Measurements from ENCODE around the gene RAB11FIP5.

Gene RAB11FIP5

DNA sequence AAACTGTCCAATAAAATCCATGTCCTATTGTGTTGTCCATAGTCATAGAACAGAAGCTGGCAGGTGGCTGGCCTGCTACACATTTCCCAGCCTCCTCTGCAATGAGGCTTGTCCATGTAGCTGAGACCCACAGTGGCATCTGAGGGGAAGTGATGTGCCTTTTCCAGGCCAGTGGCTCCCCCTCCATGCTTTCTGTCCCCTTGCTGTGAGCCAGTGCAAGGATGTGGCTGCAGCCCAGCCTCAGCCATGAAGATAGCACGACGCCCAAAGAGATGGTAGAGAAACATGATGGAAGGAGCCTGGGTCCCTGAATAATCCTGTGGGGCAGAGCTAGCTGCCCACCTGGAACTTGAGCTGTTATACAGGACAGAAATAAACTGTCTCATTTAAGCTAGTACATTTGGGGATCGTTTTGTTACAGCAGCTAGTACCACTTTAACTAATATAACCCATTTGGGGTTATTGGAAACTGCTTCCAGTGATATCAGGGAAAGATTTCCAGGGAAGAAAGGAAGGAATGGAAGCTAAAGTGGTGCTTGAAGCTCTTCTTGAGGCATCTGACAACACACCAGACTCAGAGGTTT lies 81.6 kb downstream of the RAB11FIP5 start:
- DNase-seq, result no peak

DNA sequence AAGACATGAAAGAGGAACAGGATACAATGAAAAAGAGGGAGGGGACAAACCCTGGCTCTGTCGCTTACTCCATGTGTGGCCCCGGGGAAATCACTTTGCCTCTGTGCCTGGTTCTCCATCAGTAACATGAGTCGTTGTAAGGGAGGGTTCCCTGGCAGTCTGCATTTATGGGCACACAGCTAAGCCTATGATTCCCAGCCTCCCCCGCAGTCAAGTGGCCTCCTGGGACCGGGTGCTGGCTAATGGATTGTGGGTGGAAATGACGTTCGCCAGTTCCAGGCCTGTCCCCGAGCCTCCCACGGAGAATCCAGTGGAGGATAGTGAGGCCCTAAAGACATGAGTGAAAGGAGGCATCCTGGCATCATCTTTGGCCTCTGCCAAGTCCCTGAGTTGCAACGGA lies 83.9 kb downstream of the RAB11FIP5 start:
- DNase-seq, result no peak

DNA sequence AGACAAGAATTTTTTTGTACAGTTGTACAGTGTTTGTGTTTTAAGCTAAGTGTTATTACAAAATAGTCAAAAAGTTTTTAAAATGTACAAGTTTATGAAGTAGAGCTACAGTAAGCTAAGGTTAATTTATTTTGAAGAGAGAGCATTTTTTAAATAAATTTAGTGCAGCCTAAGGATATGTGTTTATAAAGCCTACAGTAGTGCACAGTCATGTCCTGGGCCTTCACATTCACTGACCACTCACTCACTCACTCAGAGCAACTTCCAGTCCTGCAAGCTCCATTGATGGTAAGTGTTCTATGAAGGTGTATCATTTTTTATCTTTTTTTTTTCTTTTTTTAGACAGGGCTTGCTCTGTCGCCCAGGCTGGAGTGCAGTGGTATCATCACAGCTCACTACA lies 85.4 kb downstream of the RAB11FIP5 start:
- no peak for DNase-seq

DNA sequence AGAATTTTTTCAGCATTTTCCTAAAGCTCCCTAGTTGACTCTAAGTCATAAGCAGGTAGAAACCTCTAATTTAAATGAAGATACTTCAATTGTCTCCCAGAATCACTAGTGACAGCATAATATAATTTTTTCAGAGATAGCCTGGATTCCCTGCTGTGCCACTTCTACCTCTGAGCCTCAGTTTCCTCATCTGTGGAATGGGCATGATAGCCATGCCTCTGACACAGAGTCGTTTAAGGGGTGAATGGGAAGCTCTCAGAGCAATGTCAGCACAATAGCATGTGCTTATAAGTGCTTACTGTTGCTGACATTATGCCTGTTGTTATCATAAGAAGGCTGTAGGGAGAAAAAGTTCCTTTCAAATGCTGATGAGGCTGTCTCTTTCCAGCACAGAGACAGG lies 89.3 kb downstream of the RAB11FIP5 start:
- no peak for DNase-seq
